22Rv1 (cell line): ENCODE results near the gene AGAP3.

Experiments
- ZFX ChIP-seq: fragments of 450-650 bp; IDR thresholded peaks from 2 replicates; pipeline ENCODE4 v1.6.1; 2017; ENCODE audit warnings: antibody characterized with exemption, borderline replicate concordance
- TF ChIP-seq, protein P1 (sequence below): fragments of 450-650 bp; IDR thresholded peaks from 2 replicates; pipeline ENCODE4 v1.5.1; 2017; ENCODE audit warnings: mild to moderate bottlenecking

DNA sequence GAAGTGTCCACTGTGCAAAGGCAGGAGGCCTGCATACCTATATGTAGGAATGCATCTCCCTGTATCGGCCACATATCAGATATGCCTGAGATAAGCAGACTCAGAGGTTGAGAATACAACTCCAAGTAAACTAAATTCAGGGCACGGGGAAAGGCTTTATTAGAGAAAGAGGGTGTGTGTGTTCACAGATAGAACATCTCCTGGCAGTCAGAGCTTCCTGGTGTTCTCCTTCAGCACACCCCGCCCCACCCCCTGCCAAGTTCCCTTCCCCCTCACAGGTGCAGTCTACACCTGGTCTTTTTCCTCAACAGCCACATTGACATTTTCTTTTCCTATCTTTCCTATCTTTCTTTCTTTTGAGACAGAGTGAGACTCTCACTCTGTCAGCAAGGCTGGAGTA lies 64.1 kb downstream of the AGAP3 start:
- TF ChIP-seq, protein P1, sequence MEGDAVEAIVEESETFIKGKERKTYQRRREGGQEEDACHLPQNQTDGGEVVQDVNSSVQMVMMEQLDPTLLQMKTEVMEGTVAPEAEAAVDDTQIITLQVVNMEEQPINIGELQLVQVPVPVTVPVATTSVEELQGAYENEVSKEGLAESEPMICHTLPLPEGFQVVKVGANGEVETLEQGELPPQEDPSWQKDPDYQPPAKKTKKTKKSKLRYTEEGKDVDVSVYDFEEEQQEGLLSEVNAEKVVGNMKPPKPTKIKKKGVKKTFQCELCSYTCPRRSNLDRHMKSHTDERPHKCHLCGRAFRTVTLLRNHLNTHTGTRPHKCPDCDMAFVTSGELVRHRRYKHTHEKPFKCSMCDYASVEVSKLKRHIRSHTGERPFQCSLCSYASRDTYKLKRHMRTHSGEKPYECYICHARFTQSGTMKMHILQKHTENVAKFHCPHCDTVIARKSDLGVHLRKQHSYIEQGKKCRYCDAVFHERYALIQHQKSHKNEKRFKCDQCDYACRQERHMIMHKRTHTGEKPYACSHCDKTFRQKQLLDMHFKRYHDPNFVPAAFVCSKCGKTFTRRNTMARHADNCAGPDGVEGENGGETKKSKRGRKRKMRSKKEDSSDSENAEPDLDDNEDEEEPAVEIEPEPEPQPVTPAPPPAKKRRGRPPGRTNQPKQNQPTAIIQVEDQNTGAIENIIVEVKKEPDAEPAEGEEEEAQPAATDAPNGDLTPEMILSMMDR = no peak
- TF ChIP-seq ZFX = no peak
